K562 (cell line): ENCODE data around the gene C6orf89. TPM values are rescaled to one million over a fixed set of nuclear protein-coding genes. Genes with fewer than 3 reads are reported as not detected.

Experiments
- CHD2 ChIP-seq: IDR thresholded peaks from 2 replicates; pipeline ENCODE4 v1.6.1; 2011; ENCODE audit warnings: low read depth, low read length
- EGR1 ChIP-seq: fragments of 450-650 bp; conservative IDR thresholded peaks from 2 replicates; pipeline ENCODE4 v1.6.1; 2017; ENCODE audit warnings: mild to moderate bottlenecking
- GABPB2 ChIP-seq: fragments of 250-450 bp; sonication (Bioruptor Pico); conservative IDR thresholded peaks from 2 replicates; pipeline ENCODE4 v1.5.1; 2021; ENCODE audit warnings: mild to moderate bottlenecking
- GATAD2A ChIP-seq: fragments of 450-650 bp; IDR thresholded peaks from 2 replicates; pipeline ENCODE4 v1.6.1; 2017
- HIVEP1 ChIP-seq: fragments of 250-450 bp; sonication (Bioruptor Pico); IDR thresholded peaks from 2 replicates; pipeline ENCODE4 v1.4.0; 2020; ENCODE audit warnings: mild to moderate bottlenecking
- HOXB6 ChIP-seq: fragments of 250-450 bp; sonication (Bioruptor Pico); IDR thresholded peaks from 2 replicates; pipeline ENCODE4 v1.5.1; 2022; ENCODE audit warnings: mild to moderate bottlenecking, borderline replicate concordance
- KDM5B ChIP-seq: fragments of 200-600 bp; sonication (generic); IDR thresholded peaks from 2 replicates; pipeline ENCODE4 v1.6.1; 2012; ENCODE audit warnings: low read depth, mild to moderate bottlenecking, moderate library complexity, low read length, control low read depth, inconsistent platforms; ENCODE audit not compliant: insufficient replicate concordance
- MTA2 ChIP-seq: fragments of 450-650 bp; IDR thresholded peaks from 2 replicates; pipeline ENCODE4 v1.6.1; 2016; ENCODE audit warnings: low read depth
- RFX7 ChIP-seq: fragments of 250-450 bp; sonication (Bioruptor Pico); IDR thresholded peaks from 2 replicates; pipeline ENCODE4 v1.5.1; 2021; ENCODE audit warnings: mild to moderate bottlenecking
- SETDB1 ChIP-seq: IDR thresholded peaks from one replicate; pipeline ENCODE4 v1.6.1; 2012; ENCODE audit warnings: low read length, control low read depth, inconsistent platforms
- SRSF9 ChIP-seq: fragments of 200-400 bp; formaldehyde crosslinking; IDR thresholded peaks from 2 replicates; pipeline ENCODE4 v1.6.1; 2017; ENCODE audit warnings: low read depth, low read length, borderline replicate concordance
- TFAM ChIP-seq: fragments of 250-450 bp; sonication (Bioruptor Pico); conservative IDR thresholded peaks from 2 replicates; pipeline ENCODE4 v1.5.0; 2021; ENCODE audit warnings: mild to moderate bottlenecking, moderate library complexity
- ZBED1 ChIP-seq: IDR thresholded peaks from 2 replicates; pipeline ENCODE4 v1.6.1; 2014
- ZFP36 ChIP-seq: fragments of 150-350 bp; IDR thresholded peaks from 2 replicates; pipeline ENCODE4 v1.6.1; 2018; ENCODE audit warnings: low read length, low read depth; ENCODE audit not compliant: partially characterized antibody
- ZNF282 ChIP-seq: sonication (generic); formaldehyde crosslinking; IDR thresholded peaks from 2 replicates; pipeline ENCODE4 v1.8.1; 2023; ENCODE audit warnings: missing genetic modification reagents
- ZNF695 ChIP-seq: fragments of 450-650 bp; formaldehyde crosslinking; IDR thresholded peaks from 2 replicates; pipeline ENCODE4 v1.4.0; 2020; ENCODE audit warnings: mild to moderate bottlenecking, moderate library complexity
- polyA plus RNA-seq, 8 experiments: library from polyadenylated mRNA; depleted of rRNA in 4 of 8; stranded (reverse) in 5 of 8; unstranded in 3 of 8; fragments of >200 nt; fragmentation: Nextera tagmentation in 2 of 8; fragmentation: Illumina TruSeq in 1 of 8; extraction: Ambion mirVana in 2 of 8; extraction: Trizol in 1 of 8; gene quantifications; 2 replicates each; pipeline versions ENCODE4 v1.2.1 to v1.2.3, GENCODE V29; 2011 to 2014; ENCODE audit warnings: inconsistent platforms in 1 of 8, missing spikeins in 1 of 8
- total RNA-seq, 7 experiments: library from RNA; depleted of rRNA in 6 of 7; stranded (reverse); fragments of >200 nt in 6 of 7; fragmentation: Illumina TruSeq in 2 of 7; extraction: Trizol in 2 of 7; gene quantifications; 2 replicates each; pipeline versions ENCODE4 v1.2.1 to v1.2.3, GENCODE V29; 2011 to 2021; ENCODE audit warnings: low replicate concordance in 1 of 7
- TF ChIP-seq, protein P1 (sequence below): sonication (generic); formaldehyde crosslinking; IDR thresholded peaks from 2 replicates; pipeline ENCODE4 v1.9.0; 2022; ENCODE audit warnings: mild to moderate bottlenecking, missing genetic modification reagents
- TF ChIP-seq, protein P2 (sequence below): sonication (generic); formaldehyde crosslinking; IDR thresholded peaks from 2 replicates; pipeline ENCODE4 v1.8.1; 2023; ENCODE audit warnings: mild to moderate bottlenecking, missing genetic modification reagents, moderate library complexity
- TF ChIP-seq, protein P3 (sequence below): sonication (generic); formaldehyde crosslinking; IDR thresholded peaks from 2 replicates; pipeline ENCODE4 v1.8.1; 2022; ENCODE audit warnings: missing genetic modification reagents
- TF ChIP-seq, protein P4 (sequence below), 2 experiments: IDR thresholded peaks in 1 of 2; conservative IDR thresholded peaks in 1 of 2; 2 replicates each; pipeline ENCODE4 v1.6.1; 2016; ENCODE audit warnings: low read depth in 2 of 2, mild to moderate bottlenecking in 1 of 2, missing compliant biosample characterization in 1 of 2, missing genetic modification characterization in 1 of 2, moderate library complexity in 1 of 2
- TF ChIP-seq, protein P5 (sequence below), 2 experiments: IDR thresholded peaks; 2 replicates each; pipeline ENCODE4 v1.6.1; 2012; ENCODE audit warnings: improper control_type of control experiment in 2 of 2, low read depth in 2 of 2, low read length in 2 of 2, borderline replicate concordance in 1 of 2

C6orf89 gene
- total and polyA plus RNA-seq, 9 of the 15 experiments (the other 6 are each of a cell fraction or from before 2014, with no cell fraction given), result 35.2 to 111 (median 58.5) TPM

DNA sequence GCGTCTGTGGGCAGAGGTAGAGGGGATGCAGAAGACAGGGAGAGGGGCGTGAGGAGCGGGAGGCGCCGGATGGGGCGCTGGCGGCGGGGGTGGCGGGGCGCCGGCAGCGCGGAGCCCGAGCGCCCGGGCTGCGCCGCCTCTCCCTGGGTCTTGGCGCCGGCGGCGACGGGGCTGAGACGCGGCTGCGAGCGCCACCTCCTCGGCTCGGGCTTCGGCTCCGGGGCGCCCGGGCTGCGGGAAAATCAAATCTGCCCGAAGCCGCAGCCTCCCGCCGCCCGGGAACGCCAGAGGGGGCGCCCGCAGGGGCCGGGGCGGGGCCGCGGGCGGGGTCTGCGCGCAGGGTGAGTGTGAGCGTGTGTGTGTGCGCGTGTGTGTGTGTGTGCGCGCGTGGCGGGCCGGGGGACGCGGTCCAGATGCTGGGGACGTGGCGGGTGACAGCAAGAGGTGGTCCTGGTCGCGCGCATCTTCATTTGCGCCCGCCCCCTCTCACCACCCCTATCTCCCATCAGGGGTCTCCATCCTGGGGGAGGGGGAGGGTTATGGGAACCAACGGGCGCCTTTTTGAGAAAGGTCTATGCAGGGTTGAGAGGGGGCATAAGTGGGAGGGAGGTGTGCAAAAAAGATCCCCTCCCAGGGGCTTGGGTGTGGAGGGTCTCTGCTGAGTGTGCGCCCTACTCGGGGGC is 45.9 kb upstream of the C6orf89 start (continued):
- TF ChIP-seq, protein P1, sequence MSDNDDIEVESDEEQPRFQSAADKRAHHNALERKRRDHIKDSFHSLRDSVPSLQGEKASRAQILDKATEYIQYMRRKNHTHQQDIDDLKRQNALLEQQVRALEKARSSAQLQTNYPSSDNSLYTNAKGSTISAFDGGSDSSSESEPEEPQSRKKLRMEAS, result no peak
- no peak for TF ChIP-seq ZFP36
- no peak for TF ChIP-seq ZNF695 (CRISPR knock-in tag)
- no peak for TF ChIP-seq TFAM (CRISPR knock-in tag)
- no peak for TF ChIP-seq ZBED1
- TF ChIP-seq KDM5B, result no peak
- TF ChIP-seq CHD2, result no peak
- TF ChIP-seq RFX7 (CRISPR knock-in tag), result no peak
- TF ChIP-seq, protein P2, sequence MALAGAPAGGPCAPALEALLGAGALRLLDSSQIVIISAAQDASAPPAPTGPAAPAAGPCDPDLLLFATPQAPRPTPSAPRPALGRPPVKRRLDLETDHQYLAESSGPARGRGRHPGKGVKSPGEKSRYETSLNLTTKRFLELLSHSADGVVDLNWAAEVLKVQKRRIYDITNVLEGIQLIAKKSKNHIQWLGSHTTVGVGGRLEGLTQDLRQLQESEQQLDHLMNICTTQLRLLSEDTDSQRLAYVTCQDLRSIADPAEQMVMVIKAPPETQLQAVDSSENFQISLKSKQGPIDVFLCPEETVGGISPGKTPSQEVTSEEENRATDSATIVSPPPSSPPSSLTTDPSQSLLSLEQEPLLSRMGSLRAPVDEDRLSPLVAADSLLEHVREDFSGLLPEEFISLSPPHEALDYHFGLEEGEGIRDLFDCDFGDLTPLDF (CRISPR knock-in tag), result no peak
- TF ChIP-seq SETDB1, result no peak
- no peak for TF ChIP-seq GABPB2 (CRISPR knock-in tag)
- no peak for TF ChIP-seq ZNF282 (CRISPR knock-in tag)
- no peak for TF ChIP-seq HOXB6 (CRISPR knock-in tag)
- 0 out of 2 replicates have a peak, but pooled peaks have one; percentile 4 for TF ChIP-seq EGR1
- no peak for TF ChIP-seq MTA2
- TF ChIP-seq GATAD2A, result 0 out of 2 replicates have a peak, but pooled peaks have one; percentile 33
- TF ChIP-seq, protein P3, sequence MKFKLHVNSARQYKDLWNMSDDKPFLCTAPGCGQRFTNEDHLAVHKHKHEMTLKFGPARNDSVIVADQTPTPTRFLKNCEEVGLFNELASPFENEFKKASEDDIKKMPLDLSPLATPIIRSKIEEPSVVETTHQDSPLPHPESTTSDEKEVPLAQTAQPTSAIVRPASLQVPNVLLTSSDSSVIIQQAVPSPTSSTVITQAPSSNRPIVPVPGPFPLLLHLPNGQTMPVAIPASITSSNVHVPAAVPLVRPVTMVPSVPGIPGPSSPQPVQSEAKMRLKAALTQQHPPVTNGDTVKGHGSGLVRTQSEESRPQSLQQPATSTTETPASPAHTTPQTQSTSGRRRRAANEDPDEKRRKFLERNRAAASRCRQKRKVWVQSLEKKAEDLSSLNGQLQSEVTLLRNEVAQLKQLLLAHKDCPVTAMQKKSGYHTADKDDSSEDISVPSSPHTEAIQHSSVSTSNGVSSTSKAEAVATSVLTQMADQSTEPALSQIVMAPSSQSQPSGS (CRISPR knock-in tag), result no peak
- TF ChIP-seq SRSF9, result no peak
- TF ChIP-seq, protein P4, sequence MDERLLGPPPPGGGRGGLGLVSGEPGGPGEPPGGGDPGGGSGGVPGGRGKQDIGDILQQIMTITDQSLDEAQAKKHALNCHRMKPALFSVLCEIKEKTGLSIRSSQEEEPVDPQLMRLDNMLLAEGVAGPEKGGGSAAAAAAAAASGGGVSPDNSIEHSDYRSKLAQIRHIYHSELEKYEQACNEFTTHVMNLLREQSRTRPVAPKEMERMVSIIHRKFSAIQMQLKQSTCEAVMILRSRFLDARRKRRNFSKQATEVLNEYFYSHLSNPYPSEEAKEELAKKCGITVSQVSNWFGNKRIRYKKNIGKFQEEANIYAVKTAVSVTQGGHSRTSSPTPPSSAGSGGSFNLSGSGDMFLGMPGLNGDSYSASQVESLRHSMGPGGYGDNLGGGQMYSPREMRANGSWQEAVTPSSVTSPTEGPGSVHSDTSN (CRISPR knock-in tag; IDR thresholded peaks at IDR 0.05; ENCODE audit: low read depth), result no peak
- TF ChIP-seq, protein P4 (tag; conservative IDR thresholded peaks at IDR 0.05; ENCODE audit: low read depth), result no peak
- TF ChIP-seq, protein P5, sequence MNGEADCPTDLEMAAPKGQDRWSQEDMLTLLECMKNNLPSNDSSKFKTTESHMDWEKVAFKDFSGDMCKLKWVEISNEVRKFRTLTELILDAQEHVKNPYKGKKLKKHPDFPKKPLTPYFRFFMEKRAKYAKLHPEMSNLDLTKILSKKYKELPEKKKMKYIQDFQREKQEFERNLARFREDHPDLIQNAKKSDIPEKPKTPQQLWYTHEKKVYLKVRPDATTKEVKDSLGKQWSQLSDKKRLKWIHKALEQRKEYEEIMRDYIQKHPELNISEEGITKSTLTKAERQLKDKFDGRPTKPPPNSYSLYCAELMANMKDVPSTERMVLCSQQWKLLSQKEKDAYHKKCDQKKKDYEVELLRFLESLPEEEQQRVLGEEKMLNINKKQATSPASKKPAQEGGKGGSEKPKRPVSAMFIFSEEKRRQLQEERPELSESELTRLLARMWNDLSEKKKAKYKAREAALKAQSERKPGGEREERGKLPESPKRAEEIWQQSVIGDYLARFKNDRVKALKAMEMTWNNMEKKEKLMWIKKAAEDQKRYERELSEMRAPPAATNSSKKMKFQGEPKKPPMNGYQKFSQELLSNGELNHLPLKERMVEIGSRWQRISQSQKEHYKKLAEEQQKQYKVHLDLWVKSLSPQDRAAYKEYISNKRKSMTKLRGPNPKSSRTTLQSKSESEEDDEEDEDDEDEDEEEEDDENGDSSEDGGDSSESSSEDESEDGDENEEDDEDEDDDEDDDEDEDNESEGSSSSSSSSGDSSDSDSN (IDR thresholded peaks at IDR 0.05; ENCODE audit: borderline replicate concordance in 1 of 2, low read depth in 2 of 2, low read length in 2 of 2), result peak; percentile 91 to 93
- TF ChIP-seq HIVEP1 (CRISPR knock-in tag), result no peak
